DMS79 (cell line): Measurements from ENCODE around the gene DBF4B.
A peak's percentile ranks its signal among the peaks of the same experiment; 100 is the strongest.
"Not testable (repeated sequence)": the region's sequence is repeated elsewhere in the genome, so short reads cannot be mapped to it uniquely, and the experiment has no call there.

Source experiments
- DNase-seq: peaks from one replicate; lab custom pipeline; 2025; lab: John Stamatoyannopoulos, UW

The DBF4B gene

DNA sequence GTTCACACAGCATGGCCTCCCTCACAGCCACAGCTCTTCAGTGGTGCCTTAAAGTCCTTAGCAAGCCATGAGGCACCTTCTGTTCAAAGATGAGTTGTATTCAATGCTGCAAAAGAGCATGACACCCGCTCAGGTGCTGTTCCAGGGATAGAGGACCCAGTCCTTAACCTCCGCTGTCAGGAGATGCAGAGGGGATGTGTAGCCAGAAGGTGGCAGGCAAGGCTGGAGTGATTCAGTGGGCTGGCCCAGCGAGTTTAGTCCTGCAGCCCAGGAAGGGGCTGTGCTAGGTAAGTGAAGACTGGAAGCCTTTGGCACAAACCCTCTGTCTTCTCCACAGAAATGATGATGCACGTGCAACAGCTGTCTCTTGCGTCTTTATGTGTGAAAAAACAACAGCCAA is 25.3 kb downstream of the DBF4B start:
- DNase-seq = no peak

DNA sequence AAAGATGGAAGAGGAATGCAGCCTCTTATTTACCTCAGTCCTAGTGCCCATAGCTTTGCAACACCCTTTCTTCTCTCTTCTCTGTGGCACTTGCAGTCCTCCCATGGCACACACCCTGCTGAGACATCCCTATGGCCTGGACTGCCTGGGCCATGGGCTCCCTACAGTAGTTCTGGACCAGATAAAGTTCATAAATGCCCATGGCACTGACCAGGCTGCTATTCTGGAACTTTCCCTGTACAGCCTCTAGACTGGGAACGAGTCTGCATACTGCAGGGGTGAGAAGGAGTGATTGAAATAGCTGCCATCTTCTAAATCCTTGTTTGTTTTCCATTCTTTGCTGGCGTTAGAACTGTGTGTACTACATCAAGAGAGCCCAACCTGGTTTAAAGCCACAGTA is 25.8 kb downstream of the DBF4B start:
- DNase-seq = no peak

DNA sequence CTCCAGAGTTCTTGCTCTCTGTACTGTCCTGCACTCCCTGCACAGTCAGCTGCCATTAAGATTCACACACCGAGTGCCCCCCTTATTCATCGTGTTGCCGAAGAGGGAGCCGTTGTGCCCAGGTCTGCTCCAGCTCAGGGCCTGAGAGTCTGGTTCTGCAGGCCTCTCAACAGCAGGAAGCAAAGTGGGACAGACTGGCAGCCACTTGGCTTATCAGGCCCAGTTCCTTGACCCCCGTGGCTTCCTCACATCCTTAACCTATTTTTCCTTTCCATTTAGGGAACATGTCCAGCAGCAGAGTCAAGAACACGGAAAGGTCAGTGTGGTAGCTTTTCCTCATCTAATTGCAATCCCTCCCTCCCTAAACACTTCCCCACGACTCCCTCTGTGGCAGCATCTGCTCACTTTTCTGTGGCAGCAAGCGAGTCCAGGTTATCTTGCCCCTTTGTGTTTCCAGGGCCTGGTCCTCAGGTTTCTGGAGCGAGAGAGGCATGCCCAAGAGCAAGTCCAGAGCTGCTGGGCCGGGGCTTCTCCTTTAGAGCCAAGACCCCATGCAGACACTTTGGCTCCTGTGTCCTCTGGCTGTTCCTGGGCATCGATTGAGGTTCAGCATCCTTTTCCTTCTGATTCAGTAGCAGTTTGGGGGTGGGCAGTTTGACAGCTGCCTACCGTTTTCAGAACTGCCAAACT is 28.2 kb downstream of the DBF4B start:
- DNase-seq = no peak

DNA sequence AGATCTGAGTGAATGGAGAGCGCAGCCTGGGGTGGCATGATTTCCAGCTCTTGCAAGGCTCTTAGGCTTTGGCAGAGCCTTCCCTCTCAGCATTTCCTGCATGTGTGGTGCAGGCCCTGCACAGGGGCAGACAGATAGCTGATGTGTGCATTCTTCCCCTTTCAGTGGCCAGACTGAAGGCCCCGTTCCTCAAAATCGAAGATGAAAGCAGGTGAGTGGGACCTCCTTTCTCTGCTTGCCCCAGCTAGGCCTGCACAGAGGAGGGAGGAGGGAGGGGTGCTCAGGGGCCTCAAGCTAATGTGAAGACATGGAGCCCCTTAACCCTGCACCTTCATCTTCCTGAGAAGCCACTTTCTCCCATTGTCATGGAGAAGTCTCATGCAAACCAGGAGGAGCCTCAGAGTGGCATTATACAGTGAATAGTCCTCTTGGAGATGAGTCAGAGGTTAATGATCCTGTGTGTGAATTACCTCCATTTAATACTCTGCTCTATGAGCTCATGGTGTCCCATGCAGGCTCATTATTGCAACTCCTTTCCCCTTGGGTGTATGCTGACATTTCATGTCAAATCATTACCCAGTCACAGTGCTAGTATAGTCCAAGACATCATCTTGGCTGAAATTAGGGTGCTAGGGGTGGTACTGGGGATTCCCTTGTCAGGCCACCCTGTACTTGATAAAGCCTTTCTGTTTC is 29.9 kb downstream of the DBF4B start:
- DNase-seq = no peak

DNA sequence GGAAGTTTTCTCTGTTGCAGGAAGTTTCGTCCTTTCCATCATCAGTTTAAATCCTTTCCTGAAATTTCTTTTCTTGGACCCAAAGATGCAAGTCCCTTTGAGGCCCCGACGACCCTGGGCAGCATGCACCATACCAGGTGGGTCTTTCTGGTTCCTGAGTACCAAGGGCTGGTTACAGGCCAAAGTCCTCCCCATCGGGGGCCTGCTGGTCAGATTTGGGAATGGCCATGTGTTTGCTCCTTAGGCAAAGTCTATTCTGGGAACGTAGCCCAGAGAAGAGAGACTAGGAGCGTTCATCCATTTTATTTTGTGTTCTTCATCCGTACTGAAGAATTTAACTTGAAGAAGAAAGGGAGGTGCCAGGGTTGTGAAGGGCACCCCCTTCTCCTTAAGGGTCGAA is 32.9 kb downstream of the DBF4B start:
- no peak for DNase-seq

DNA sequence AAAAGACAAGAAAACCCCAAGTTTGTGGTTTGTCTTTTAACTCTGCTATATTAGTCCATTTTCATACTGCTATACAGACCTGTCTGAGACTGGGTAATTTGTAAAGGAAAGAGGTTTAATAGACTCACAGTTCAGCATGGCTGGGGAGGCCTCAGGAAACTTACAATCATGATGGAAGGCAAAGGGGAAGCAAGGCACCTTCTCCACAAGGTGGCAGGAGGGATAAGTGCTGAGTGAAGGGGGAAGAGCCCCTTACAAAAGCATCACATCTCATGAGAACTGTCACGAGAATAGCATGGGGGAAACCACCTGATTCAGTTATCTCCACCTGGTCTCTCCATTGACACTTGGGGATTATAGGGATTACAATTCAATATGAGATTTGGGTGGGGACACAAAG is 36.8 kb downstream of the DBF4B start:
- DNase-seq = no peak

DNA sequence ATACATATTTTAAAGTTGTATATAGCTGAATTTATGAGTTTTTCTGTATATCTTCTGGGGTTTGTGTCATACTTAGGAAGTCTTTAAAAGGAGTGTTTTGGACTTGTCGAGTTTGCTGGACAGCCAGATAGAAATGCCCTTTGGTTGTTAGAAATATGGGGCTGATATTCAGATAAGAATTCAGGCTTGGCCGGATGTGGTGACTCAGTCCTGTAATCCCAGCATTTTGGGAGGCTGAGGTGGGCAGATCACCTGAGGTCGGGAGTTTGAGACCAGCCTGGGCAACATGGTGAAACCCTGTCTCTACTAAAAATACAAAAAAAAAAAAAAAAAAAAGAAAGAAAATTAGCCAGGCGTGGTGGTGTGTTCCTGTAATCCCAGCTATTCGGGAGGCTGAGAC is 37.3 kb downstream of the DBF4B start:
- DNase-seq = not testable (repeated sequence)

DNA sequence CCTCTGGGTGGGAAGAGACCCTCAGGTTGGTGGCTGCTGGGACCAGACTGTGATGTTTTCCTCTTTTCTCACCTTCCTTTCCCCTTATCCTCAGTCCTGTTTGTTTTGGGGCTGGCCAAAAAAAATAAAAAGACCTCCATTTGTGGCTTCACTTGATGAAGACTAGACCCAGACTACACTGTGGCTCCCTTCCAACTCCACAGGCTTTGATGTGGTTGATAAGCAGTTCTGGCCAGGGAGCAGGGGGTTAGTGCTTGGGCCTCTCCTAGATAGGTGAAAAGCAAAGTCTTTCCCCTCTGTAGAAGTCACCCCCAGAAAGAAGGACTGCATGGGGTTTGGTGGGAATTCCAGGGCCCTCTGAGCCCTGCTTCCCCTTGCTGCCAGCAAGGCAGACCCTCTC is 39.1 kb downstream of the DBF4B start:
- DNase-seq = no peak

DNA sequence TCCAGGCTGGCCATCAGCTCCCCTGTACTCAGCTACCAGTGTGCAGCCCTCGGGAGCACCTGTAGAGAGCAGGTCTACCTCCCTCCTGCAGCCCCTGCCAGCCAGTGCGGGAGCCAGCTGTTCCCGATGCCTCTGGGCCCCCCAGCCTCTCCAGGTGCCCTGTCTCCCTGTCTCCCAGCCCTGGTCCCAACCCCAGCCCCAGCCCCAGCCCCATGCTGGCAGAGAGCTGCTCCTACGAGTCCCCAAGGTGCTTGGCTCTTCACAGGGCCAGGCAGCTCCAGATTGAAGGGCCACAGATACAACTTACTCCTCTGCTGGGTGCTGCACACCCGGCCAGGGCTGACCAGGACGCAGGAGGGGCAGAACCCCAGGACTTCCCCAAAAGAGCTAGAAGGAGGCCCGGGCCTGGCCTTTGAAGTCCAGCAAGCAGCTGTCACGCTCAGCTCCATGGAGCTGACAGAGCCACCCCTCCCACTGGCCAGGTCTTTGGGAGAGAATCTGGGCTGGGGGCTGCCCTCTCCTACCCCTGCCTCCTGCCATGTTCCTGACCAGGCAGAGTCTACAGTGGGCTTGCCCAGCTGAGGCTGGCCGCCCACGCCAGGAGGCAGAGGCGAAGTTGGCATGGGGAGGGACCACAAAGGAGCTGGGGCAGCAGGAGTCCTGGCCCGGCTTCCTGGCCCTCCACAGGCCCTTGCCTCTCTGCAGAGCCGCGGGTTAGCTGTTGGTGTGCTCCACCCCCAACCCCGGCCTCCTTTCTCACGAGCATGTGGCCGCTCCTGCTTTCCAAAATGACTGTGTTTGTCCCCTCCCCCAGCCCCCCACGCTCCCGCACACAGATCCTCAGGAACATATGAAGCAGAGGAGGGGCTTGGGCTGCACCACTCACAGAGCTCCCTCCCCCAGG is 40.9 kb downstream of the DBF4B start:
- no peak for DNase-seq

DNA sequence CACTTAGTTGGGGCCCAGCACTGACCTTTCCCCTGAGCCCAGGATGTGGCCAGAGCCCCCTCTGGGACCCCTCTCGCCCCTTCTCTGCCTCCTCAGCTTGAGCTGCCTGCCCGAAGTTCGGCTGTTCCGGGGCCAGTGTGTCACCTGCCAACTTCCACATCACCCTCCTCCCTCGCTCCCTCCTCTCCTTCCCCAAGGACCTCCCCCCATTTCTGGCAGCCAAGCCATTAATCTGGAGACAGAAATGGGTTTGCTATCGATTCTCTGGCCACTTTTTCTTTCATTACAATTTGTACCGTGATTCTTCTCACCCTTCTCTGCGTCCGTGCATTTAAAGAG is 41.5 kb downstream of the DBF4B start:
- no peak for DNase-seq

DNA sequence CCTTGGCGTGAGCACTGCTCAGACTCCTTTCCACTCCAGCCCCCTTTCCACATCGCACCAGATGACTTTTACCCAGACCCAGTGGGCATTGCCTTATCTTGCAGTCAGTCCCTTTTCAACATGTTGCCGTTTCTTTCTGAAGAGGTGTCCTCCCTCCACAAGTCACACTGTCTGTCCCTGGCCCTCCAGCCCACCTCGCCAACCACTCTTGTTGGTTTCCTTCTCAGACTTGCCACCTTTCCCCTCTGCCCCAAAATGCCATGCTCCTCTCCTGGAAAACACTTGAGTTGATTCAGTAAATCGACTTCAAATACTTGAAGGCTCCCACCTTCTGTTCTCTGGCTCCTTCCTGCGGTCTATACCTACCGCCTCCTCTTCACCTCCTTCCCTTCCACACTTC is 42.9 kb downstream of the DBF4B start:
- peak; percentile 13 for DNase-seq

DNA sequence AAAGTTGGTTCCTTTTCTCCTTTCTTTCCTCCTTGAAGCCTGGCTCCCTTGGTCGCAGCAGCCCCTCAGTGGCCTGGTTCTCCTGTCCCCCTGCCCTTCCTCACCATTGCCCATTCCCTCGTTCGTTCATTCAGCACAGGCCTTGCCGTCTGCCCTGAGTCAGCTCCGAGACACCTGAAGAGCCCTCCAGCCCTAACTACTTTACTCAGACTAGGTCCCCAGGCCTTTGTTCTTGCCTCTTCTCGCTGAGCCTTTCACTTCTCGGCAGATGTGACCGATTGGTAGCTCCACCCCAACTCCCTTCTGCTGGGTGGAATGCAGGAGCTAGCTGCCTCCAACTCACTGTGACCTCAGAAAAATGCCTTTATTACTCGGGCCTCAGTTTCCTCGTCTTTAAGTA is 43.3 kb downstream of the DBF4B start:
- DNase-seq = peak; percentile 52

DNA sequence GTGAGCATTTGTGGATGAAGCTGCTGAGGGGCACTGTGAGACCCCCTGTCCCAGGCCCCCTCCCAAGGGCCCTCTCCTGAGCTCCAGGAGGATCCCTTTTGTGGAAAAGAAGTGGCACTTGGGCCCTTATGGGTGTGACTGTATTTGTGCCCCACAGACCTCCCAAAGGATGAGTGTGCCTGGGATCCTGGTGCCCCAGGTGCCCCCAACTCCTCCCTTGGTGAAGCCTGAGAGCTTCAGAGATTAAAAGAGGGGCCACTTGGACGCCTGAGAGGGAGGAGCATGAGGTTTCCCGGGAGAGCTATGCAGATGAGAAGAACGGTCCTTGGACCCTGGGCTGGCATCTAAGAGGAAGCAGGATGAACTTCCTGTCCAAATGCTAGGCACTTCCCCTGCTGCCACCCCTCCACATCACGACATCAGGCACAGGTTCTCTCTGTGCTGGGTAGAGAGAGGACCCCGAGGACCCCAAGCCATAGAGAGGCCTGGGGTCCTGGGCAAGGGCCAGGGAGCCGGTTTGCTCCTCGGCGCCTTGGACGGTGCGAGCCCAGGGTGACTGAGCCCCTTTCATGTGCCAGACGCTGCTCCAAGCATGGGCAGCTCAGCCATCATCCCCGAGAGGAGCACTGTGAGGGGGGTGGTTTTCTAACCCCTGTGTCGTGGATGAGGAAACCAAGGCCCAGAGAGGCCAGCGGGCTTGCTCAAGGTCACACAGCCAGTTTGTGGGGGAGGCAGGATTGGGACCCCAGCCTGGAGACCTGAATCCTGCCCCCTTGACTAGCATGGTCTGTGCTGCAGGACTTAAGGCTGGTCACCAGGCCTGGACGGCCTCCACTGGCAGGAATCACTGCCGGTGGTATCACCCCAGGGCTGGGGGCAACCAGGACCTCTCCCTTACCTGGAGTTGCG is 44.7 kb downstream of the DBF4B start:
- DNase-seq = no peak

DNA sequence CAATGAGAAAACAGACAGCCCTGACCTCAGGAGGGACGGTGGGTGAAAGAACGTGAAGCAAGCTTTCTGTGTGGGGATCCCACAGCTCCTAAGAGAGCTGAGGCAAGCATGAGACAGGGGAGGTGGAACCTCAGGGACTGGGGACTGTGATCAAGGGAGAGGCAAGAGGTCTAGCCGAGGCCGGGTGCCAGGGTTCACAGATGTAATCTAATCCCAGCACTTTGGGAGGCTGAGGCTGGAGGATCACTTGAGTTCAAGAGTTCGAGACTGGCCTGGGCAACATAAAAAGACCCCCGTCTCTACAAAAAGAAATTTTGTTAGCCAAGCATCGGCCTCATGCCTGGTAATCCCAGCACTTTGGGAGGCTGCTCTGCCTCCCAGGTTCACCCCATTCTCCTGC is 45.8 kb downstream of the DBF4B start:
- no peak for DNase-seq

DNA sequence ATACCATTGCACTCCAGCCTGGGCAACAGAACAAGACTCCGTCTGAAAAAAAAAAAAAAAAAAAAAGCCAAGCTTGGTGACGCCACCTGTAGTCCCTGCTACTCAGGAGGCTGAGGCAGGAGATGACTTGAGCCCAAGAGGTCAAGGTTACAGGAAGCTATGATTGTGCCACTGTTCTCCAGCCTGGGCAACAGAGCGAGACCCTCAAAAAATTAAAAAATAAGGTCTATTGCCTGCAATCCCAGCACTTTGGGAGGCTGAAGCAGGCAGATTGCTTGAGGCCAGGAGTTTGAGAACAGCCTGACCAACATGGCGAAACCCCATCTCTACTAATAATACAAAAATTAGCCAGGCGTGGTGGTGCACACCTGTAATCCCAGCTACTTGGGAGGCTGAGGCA is 46.7 kb downstream of the DBF4B start:
- DNase-seq = not testable (repeated sequence)

DNA sequence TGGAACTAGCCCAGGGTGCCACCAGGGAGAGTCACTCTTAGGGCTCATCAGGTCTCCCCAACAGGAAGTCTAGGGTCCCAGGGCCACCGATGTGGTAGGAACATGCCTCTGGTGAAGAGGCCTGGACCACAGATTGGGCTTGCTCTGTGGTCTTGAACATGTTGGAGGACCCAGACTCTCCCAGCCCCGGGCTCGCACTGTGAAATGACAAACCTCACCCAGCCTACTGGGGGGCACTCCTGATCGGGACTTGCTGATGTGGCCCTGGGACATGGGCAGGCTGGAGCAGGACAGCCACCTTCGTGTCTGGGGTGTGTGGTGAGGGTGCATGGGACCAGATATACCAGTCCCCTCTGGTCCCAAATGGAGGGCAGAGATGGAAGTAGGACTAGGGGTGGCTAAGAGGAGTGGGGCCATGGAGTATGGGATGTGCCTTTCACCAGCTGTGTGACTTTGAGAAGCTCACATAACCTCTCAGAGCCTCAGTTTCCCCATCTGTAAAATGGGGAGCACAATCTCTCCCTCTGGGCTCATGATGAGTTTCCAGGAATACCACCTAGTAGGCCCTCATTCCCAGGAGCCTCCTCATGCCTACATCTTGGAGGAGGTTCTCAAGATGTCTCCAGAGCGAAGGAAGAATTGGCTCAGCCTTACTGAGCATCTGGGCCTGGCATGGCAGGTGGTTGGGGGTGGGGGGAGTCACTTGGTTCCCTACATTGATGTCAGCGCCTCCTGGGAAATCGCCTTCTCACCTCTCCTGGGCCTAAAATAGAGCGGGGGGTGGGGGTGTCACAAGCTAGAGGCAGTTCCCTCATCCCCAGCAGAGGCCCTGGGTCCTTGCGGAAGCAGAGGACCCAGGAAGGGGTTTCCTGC is 48.8 kb downstream of the DBF4B start:
- no peak for DNase-seq

DNA sequence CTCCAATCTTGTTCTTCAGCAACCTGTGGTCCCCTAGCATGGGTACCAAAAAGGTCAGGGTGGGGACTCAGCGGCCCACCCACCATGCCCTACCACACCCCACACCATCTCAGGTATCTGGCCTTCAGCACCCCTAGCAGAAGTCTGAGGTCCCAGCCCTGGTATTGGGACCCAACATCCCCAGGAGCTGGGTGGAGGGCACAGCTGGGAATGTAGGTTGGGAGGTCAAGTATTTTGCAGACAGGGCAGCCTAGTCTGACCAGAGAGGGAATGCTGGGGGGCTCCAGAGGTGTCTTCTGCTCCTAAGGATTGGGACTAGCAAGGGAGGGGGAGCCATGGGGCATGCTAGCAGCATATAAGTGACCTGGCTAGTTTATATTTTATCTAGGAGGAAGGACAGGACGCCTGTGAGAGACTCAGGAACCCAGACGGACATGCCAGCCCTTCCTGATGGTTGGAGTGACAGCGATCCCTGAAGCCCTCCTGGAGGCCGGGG is 49.5 kb downstream of the DBF4B start:
- DNase-seq = no peak

DNA sequence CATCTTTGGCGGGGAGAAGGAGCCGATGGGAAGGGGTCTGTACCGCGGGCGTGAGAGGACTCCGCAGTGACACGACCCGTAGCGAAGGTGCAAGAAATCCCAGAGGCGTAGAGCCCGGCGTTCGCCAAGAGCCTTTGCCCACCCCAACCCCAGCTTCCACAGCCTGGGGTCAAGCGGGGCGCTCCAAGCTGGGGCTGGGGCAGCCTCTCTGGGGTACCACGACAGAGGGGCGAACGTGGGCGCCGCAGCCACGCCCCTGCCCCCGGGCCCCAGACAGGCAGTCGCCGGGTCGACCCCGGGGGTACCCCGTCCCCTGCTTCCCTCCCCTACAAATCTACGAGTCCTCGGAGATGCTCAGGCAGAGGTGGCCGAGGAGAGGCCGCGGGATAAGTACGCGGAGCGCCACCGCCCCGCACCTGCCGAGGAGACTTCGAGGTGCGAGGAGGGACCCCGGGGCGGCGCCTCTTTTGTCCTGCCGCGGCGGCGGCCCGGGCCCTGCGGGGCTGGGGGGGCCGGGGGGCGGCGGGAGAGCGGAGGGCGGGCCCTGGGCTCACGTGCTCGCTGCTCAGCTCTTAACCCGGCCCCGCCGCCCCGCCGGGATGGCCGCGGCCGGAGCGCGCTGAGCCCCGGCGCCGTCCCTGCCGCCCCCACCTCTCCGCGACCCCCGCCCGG is 50.1 kb downstream of the DBF4B start, which contains the start of gene ADAM11:
Gene ADAM11, plus strand, starts transcription at position 575 of the 672 bp plus-strand sequence. CDS start 212 bp downstream, outside the sequence.
- no peak for DNase-seq

DNA sequence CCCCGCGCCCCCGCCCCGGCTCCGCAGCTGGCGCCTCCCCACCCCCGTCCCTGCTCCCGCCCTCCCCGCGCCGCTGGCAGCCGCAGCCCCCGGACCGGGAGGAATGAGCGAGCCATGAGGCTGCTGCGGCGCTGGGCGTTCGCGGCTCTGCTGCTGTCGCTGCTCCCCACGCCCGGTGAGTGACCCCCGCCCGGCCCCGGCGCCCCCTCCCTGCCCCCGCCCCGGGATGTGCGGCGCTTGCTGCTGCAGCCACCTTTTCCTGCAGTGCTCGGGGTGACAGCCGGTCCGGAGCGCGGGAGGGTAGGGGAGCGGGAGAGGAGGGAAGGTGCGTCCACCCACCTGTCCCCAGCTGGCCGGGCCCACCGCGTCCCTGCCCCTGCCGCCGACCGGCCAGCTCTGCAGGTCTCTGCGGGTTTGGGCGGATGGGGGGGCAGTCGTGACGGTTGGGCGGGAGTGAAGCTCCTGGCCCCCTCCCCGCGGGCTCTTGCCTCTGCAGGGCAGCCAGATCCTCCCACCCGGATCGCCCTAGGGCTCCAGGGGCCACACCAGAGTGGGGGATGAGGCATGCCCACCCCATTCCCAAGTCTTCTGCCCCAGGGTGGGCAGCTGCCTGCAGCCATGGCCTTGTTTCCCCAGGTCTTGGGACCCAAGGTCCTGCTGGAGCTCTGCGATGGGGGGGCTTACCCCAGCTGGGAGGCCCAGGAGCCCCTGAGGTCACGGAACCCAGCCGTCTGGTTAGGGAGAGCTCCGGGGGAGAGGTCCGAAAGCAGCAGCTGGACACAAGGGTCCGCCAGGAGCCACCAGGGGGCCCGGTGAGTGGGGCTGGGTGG is 50.8 kb downstream of the DBF4B start:
- DNase-seq = no peak
